Activated naive CD4-positive, alpha-beta T cell (primary cell): ENCODE results near the gene CFAP20DC.

Experiments used
- DNase-seq, 4 experiments: peaks; one replicate each; lab custom pipeline; 2025; lab: John Stamatoyannopoulos, UW

The CFAP20DC gene

DNA sequence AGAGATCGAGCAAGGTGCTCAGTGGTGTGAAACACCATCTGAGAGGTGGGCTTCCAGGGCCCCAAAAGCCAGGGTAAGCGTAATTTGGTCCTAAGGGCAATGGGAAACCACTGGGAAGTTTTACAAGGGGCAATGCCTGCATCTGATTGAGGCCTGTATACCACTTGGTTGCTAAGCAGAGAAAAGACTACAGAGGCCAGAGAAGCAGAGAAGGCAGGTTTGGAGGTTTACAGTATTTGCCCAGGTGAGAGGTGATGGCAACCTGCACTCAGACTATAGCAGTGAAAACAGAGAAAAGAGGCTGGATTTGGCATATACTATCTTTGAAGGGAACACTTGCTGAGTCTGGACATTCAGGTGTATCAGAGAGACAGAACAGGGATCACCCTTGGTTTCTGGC, 249.8 kb downstream of the CFAP20DC start:
- DNase-seq: no peak

DNA sequence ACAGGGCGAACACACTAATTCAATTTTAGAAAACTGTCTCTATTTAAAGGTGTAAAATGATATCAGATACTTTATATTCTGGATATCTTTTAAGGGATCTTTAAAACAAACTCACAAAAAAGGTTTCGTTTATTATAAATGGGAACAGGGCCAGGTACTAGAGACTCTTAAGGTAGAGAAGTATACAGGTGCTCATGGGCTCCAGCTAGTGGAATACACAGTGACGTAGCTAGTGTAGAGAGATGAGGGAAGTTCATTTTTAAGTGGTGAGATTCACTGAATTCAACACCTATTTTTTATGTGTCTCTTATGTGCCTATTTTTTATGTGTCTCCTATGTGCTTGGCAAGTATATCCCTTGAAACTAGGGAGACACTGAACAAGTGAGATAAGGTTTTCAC, 250.6 kb downstream of the CFAP20DC start:
- DNase-seq: no peak

DNA sequence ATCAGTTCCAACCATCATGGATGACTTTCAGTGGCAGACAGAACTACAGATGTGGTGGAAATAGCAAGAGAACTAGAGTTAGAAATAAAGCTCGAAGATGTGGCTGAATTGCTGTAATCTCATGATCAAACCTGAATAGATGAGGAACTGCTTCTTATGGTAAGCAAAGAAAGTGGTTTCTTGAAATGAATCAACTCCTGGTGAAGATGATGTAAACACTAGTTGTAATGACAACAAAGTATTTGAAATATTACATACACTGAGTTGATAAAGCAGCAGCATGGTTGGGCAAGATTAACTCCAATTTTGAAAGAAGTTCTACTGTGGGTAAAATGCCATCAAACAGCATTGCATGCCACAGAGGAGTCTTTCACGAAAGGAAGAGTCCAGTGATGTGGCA, 251.5 kb downstream of the CFAP20DC start:
- DNase-seq: no peak

GRCh38 chr3:58794750-58795149, 255.1 kb downstream of the CFAP20DC start:
- DNase-seq: no peak

GRCh38 chr3:58793938-58794337, 255.9 kb downstream of the CFAP20DC start:
- DNase-seq: no peak

DNA sequence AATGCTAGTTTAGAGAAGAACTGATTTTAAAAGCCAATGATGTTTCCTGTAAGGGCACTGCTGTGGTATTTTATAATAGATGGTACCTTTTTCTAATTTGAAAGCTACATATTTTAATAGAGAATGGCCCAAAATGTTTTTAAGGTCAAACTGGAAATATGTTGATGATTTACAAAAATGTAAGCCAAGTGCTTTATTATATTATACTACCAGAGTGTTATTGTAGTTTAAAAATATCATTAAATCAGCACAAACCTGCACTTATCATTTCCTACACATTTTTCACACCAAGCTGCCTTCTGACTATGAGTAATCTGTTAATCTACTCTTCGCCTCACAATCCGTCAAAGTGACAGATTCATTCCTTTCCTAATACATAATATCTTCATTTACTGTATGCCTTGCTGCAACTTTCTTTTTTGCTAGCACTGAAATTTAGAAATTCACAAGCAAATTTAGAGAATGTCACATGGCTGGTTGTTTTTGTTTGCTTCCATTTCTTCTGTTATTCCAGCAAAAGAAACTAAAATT, 256.8 kb downstream of the CFAP20DC start:
- DNase-seq: no peak

GRCh38 chr3:58789385-58789784, 260.4 kb downstream of the CFAP20DC start:
- DNase-seq: no peak

GRCh38 chr3:58784888-58785287, 264.9 kb downstream of the CFAP20DC start:
- no peak for DNase-seq

DNA sequence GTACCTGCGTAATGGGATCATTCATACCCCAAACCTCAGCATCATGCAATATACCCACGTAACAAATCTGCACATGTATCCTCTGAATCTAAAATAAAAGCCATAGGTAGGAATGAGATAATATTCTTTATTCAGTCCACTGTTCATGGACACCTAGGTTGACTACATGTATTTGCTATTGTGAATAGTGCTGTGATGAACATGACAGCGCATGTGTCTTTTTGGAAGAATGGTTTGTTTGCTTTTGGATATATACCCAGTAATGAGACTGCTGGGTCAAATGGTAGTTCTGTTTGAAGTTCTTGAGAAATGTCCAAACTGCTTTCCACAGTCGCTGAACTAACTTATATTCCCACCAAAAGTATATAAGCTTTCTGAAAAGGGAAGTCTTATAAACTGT, 265.4 kb downstream of the CFAP20DC start:
- DNase-seq: no peak

DNA sequence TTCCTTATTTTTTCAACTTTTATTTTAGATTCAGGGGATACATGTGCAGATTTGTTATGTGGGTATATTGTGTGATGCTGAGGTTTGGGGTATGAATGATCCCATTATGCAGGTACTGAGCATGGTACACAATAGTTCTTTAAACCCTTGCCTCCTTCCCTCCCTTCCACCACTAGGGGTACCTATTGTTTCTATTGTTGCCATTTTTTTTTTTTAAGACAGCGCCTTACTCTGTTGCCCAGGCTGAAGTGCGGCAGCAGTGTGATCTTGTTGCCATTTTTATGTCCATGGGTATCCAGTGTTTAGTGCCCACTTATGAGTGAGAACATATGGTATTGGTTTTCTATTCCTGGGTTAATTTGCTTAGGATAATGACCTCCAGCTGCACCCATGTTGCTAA, 266.0 kb downstream of the CFAP20DC start:
- DNase-seq: no peak

GRCh38 chr3:58779934-58780333, 269.9 kb downstream of the CFAP20DC start:
- DNase-seq: no peak

DNA sequence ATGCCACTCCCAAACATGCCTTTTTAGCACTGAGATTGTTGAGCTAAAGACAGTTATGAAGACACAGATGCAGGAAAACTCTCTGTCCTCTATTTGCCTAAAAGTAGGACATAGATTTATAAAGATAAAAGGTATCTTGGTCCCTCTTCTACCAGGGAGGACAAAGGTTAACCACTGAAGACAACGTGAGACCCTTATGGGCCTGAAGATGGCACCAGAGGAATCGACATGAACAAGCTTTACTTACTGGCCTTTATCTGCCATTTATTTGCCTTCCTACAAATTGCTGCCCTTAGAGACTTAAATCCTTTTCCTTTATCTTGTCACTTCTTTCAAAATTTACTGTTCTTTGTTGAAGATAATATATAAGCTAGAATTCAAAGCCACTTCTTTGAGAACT, 273.6 kb downstream of the CFAP20DC start:
- no peak for DNase-seq

DNA sequence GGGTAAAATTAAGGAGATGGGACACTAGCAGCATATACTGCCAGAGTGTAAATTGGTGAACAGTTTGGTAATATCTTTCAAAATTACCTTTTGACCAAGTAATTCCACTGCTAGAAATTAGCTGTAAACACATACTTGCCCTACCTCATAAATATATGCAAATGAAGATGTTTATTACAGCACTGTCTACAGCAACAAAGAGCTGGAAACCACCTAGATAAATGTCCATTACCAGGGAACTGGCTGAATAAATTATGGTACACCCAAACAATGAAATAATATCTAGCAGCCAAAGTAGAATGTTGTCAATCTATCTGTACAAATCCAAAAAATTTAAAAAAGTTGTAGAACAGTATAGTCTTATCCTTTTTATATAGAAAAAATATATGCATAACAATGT, 277.4 kb downstream of the CFAP20DC start:
- DNase-seq: no peak

- DNase-seq: no peak
Observed at GRCh38 chr3:58769065-58769464, 280.8 kb downstream of the CFAP20DC start.

DNA sequence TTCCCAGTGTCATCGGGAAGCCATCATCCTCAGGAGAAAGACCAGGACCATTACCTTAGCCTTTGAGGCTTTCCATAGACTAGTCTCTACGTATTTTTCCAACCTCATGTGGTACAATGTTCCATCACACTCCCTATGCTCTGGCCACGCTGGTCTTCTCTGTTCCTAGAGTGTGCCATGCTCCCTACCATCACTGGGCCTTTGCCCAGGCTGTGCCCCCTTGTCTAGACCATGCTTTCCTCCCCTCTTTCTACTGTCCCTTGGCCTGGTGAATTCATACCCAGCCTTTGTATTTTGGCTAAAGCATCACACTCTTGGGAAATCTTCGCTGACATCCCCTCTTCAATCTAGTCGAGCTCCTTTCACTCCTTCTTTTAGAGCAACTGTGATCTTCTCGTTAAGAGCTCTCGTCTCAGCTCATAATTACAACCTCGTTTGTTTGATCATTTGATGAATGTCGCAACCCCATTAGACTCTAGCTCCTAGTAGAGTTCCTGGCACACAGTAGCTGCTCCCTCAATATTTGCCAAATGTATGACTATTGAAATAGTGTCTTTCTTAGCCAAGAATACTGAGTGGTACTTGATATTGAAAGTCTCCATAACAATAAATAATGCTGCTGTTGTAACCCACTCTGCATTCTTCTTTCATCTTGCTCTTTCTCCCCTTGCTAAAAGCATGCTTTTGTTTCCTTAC, 283.1 kb downstream of the CFAP20DC start:
- DNase-seq: no peak

DNA sequence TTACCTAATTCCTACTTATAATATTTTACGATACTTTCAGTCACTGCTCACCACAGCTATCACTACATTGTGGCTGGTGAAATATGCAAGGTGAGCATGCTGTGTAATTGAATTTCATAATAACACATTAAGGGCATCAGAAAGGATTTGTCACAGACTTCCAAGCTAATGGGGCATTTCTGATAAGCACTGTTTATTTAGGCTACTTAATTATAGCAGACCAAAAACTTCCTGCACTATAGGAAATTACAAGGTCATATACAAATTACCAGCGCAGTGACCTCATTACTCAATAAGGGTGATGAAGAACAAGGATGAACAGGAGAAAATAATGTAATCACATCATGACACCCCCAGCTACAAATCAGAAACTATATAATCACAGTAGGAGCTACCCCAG, 294.7 kb downstream of the CFAP20DC start:
- DNase-seq: no peak

GRCh38 chr3:58754074-58754473, 295.8 kb downstream of the CFAP20DC start:
- no peak for DNase-seq

- no peak for DNase-seq
Observed at GRCh38 chr3:58751882-58752567, 297.8 kb downstream of the CFAP20DC start.

- DNase-seq: no peak
Observed at GRCh38 chr3:58751235-58751634, 298.6 kb downstream of the CFAP20DC start.

GRCh38 chr3:58749948-58750347, 299.9 kb downstream of the CFAP20DC start:
- no peak for DNase-seq

GRCh38 chr3:58748024-58748423, 301.8 kb downstream of the CFAP20DC start:
- DNase-seq: no peak

DNA sequence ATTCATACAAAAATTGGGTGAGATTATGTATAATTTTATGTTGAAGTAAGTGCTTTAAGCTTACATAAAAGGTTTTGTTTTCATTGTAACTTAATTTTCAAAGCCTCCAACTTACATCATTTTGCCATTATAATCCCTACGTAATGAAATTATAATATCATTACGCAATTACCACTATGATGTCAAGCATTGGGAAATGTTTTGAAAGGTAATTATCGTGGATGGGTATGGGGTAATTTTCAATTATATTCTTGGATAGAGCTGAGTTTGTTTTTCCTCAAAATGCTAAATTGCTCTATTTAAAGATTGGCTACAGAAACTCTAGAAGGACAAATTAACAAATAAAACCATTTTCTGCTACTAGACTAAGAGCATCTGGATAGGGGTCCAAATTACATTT, 303.1 kb downstream of the CFAP20DC start:
- no peak for DNase-seq

DNA sequence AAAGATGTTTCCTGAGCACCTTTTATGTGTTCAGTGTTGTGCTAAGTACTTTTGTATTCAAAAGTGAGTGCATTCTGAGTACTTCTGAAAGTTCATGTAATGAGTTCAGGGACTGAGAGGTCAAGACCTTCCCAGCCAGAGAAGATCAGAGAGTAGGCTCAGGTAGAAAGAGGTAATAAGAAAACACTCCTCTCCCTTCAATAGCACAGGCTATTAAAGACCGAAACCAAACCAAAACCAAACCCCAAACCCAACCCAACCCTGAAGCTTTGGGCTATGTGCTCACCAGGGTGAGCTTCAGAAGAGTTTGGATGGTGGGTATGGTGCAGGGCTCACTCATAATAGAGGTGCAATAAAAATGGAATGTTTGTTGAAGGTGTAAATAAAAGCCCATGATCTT, 306.5 kb downstream of the CFAP20DC start:
- no peak for DNase-seq

- no peak for DNase-seq
Observed at GRCh38 chr3:58742239-58742638, 307.6 kb downstream of the CFAP20DC start.
